Activated CD8-positive, alpha-beta T cell treated with anti-CD3 and anti-CD28 coated beads, Interleukin-2, amount 10 ng/mL, durations not matched to agents 7 days and 5 days (primary cell): ENCODE data around the gene WWC2. TPM values are rescaled to one million over a fixed set of nuclear protein-coding genes. Genes with fewer than 3 reads are reported as not detected.
A peak's percentile ranks its signal among the peaks of the same experiment; 100 is the strongest.

ENCODE experiments used
- ATAC-seq: fragments of 150-1000 bp; cut with Tn5 transposase; one replicate; pipeline ENCODE4 v1.10.0; 2021; ENCODE audit warnings: moderate library complexity
- CTCF ChIA-PET: fragments of 350-600 bp; sonication (Branson Sonifier 250); formaldehyde crosslinking; loops from one replicate; lab custom pipeline; 2021; ENCODE audit warnings: antibody characterized with exemption; lab: Charles Lee
- POLR2A ChIA-PET: fragments of 350-600 bp; sonication (Branson Sonifier 250); formaldehyde crosslinking; loops from one replicate; lab custom pipeline; 2021; ENCODE audit warnings: antibody characterized with exemption; lab: Charles Lee
- DNase-seq: peaks from one replicate; pipeline ENCODE4 v3.0.0-alpha.2; 2020
- H3K27ac Mint-ChIP-seq: one replicate; pipeline ENCODE4 v1.8.0; 2021; ENCODE audit warnings: mild to moderate bottlenecking, mixed read lengths
- H3K27me3 Mint-ChIP-seq: one replicate; pipeline ENCODE4 v1.8.0; 2021; ENCODE audit warnings: low read depth, mixed read lengths
- H3K36me3 Mint-ChIP-seq: one replicate; pipeline ENCODE4 v1.8.0; 2021; ENCODE audit warnings: low read depth, mixed read lengths
- H3K4me1 Mint-ChIP-seq: one replicate; pipeline ENCODE4 v1.8.0; 2021; ENCODE audit warnings: low read depth, mixed read lengths
- H3K4me3 Mint-ChIP-seq: one replicate; pipeline ENCODE4 v1.8.0; 2021; ENCODE audit warnings: mild to moderate bottlenecking, mixed read lengths
- H3K9me3 Mint-ChIP-seq: one replicate; pipeline ENCODE4 v1.8.0; 2022; ENCODE audit warnings: mixed read lengths; ENCODE audit not compliant: insufficient read depth
- total RNA-seq, 2 experiments: library from RNA; stranded (reverse); gene quantifications; one replicate each; pipeline ENCODE4 v1.2.3, GENCODE V29; 2021

The WWC2 gene
- total RNA-seq, 2 experiments from 2014 or later = 0.21 TPM

DNA sequence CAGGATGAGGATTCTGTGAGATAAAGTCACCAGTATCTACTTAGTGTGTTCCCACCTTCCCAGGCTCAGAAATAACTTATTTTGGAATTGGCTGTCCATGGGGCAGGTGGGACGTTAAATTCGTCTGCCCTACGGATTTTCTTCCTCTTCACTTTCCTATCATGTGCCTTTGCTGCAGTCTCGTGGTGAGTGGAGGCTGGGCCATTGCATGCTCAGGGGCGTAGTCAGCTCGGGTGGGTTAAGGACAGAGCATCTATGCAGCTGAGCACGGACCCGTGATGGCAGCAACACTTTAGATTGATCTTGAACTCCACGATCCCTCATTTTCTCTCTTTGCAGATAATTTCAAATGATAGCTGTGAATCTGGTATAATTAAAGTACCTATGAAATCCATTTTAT, 169.5 kb downstream of the WWC2 start:
- ATAC-seq (no peak), DNase-seq (no peak)
- no peaks in the 10 kb centered on the region for H3K4me1 Mint-ChIP-seq
- H3K9me3 Mint-ChIP-seq = no peaks in the 10 kb centered on the region
- no peak overlapping the region for H3K27ac Mint-ChIP-seq
- H3K27me3 Mint-ChIP-seq = peaks cover 8% of the 10 kb centered on the region
- H3K36me3 Mint-ChIP-seq = no peaks in the 10 kb centered on the region
- ChIA-PET POLR2A (no interaction called here), CTCF (no interaction called here)
- H3K4me3 Mint-ChIP-seq = no peak overlapping the region

DNA sequence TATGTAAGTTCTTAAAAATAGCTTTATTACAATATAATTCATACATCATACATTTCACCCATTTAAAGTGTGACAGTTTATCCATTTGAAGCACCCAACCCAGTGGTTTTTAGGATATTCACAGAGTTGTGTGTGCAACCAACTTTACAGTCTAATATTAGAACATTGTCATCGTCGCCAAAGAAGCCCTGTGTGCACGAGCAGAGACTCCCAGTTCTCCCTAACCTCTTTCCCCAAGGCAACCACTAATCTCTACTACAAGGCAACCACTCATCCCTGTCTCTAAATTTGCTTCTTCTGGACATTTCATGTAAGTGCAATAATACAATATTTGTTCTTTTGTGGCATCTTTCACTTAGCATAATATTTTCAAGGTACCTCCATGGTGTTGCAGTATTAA, 173.3 kb downstream of the WWC2 start:
- no peak for ATAC-seq
- Mint-ChIP-seq H3K4me3 (no peak overlapping the region), H3K4me1 (no peaks in the 10 kb centered on the region), H3K9me3 (peaks cover 16% of the 10 kb centered on the region), H3K27ac (no peak overlapping the region), H3K36me3 (peaks cover 3% of the 10 kb centered on the region), H3K27me3 (peaks cover 4% of the 10 kb centered on the region)
- DNase-seq = no peak
- POLR2A ChIA-PET = no interaction called here
- CTCF ChIA-PET = interaction anchor here (1.2 to 2.9 kb wide), 3 partner anchors 10 to 334 kb away, joined by 3 to 13 read pairs (median 3); no protein-coding TSS in a partner anchor

DNA sequence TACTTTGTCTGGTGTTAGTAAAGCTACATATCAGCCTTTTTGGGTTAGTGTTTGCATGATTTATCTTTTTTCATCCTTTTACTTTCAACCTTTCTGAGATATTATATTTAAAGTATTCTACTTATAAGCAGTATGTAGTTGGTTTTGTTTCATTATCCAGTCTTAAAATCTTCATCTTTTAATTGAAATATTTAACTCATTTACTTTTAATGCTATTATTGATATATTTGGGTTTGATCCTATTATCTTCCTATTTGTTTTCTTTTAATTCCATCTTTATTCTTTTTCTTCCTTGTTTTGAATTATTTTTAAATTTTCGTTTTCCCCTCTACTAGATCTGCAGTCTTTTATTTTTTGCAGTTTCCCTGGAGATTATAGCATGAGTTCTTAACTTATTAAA, 177.0 kb downstream of the WWC2 start:
- Mint-ChIP-seq H3K9me3 (peaks cover 16% of the 10 kb centered on the region), H3K4me1 (no peaks in the 10 kb centered on the region), H3K4me3 (no peak overlapping the region), H3K27me3 (peaks cover 4% of the 10 kb centered on the region), H3K36me3 (peaks cover 3% of the 10 kb centered on the region), H3K27ac (no peak overlapping the region)
- CTCF ChIA-PET = no interaction called here
- POLR2A ChIA-PET = no interaction called here
- ATAC-seq = no peak
- DNase-seq = no peak

DNA sequence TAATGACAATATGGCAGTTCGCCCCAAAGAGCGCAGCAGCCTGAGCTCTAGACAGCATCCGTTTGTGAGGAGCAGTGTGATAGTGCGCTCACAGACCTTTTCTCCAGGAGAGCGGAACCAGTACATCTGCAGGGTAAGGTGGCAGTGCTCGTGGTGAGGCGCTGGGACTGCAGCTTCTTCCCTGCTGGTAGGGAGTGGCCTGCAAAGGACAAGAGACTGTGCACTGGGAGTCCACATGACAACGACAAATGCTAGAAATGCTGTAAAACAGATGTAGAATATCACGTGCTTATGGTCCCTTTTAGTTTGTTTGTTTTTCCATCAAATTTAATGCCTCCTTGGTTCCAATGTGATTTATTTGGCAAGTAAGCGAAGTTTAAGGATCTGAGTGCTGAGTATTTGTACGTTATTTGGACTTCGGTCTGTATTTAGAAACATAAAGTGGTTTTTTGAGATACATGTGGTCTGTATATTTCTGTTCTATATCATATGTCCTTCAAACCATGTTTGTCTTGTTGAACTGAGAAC, 185.3 kb downstream of the WWC2 start:
- Mint-ChIP-seq H3K4me1 (no peaks in the 10 kb centered on the region), H3K4me3 (no peak overlapping the region), H3K9me3 (no peaks in the 10 kb centered on the region), H3K27me3 (peaks cover 2% of the 10 kb centered on the region), H3K36me3 (no peaks in the 10 kb centered on the region), H3K27ac (no peak overlapping the region)
- DNase-seq = no peak
- POLR2A ChIA-PET = no interaction called here
- no peak for ATAC-seq
- CTCF ChIA-PET = no interaction called here

DNA sequence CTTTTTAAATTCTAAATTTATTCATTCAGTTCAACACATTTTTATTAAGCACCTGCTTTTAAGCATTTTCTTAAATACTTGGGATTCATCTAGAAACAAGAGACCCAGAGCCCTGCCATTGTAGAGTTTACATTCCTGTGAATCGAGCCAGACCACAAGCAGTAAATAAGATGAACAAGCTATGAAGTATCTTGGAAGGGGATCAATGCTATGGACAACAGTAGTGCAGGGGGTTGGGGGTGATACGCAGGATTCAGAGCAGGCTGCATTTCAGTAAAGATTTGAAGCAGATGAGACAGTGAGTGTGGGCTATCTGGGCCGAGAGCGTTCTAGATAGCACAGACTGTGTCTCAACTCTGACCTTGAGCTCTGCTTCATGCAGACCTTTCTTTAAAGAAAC, 185.9 kb downstream of the WWC2 start:
- ATAC-seq = no peak
- Mint-ChIP-seq H3K4me3 (no peak overlapping the region), H3K36me3 (no peaks in the 10 kb centered on the region), H3K27ac (no peak overlapping the region), H3K4me1 (no peaks in the 10 kb centered on the region), H3K9me3 (no peaks in the 10 kb centered on the region), H3K27me3 (peaks cover under 1% of the 10 kb centered on the region)
- CTCF ChIA-PET = no interaction called here
- DNase-seq = no peak
- POLR2A ChIA-PET = no interaction called here

DNA sequence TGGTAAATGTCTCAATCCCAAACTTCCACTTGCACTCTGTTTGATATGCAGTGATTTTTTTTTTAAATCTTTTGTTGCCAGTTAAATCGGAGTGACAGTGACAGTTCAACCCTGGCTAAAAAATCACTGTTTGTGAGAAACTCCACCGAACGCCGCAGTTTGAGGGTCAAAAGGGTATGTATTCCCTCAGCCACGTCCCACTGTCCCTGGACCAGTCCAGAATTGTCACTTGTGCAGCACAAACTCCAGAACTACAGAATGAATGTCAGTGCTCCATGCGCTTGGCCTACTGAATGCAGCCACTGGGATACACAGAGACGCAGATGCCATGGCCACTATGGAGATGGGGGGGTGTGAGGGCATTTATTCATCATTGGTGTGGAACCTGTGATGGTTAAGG, 186.8 kb downstream of the WWC2 start:
- ChIA-PET CTCF (no interaction called here), POLR2A (no interaction called here)
- H3K27ac Mint-ChIP-seq = no peak overlapping the region
- H3K4me1 Mint-ChIP-seq = no peaks in the 10 kb centered on the region
- no peak overlapping the region for H3K4me3 Mint-ChIP-seq
- DNase-seq (no peak), ATAC-seq (no peak)
- no peaks in the 10 kb centered on the region for H3K27me3 Mint-ChIP-seq
- no peaks in the 10 kb centered on the region for H3K9me3 Mint-ChIP-seq
- H3K36me3 Mint-ChIP-seq = no peaks in the 10 kb centered on the region

DNA sequence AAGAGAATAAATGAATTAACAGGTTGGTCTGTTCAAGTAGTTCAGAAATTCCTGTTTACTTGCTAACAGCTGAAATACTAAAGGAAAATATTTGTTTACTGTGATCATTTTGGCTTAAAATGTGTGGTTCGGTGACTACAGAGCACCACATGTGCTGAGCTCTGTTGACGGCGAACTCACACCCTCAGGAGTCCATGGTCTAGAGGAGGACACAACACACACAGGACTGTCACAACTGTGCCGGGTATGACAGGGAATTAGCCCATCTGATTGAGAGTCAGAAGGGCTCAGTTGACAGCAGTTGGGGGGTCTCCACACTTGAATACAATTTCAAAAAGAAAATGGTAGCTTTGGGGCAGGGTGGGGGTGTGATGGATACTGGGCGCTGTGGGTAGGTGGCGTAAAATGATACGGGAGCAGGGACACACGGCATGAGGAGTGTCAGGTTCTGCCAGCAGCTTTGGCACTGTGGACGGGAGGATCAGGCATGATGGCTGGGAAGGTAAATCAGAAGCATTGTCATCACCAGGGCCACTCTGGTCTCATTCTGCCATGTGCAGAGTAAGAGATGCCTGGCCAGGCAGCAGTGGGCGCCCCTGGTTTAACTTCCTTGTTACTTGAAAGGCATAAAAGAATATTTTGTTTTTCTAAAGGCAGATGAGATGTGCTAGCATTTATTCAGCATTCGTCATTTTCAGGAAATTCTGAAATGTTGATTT, 187.7 kb downstream of the WWC2 start:
- no peaks in the 10 kb centered on the region for H3K9me3 Mint-ChIP-seq
- POLR2A ChIA-PET = no interaction called here

DNA sequence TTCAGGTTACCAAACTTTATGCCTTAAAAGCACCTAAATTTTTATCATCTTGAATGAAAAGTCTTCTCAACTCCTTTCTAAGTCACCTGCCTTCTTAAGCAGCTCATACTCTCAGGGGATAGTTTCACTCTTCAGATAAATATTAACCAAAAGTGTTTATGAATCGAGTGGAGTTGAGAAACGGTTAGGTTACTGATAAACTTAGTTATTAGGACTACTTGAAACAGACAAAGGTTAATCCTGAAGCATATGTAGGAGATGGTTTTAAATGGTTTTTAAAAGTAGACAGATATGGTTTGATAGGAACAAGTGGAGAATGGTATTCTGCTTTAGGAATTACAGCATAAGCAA, 188.2 kb downstream of the WWC2 start:
- no peaks in the 10 kb centered on the region for H3K36me3 Mint-ChIP-seq
- H3K27me3 Mint-ChIP-seq = peaks cover 2% of the 10 kb centered on the region
- H3K4me3 Mint-ChIP-seq = no peak overlapping the region
- H3K9me3 Mint-ChIP-seq = no peaks in the 10 kb centered on the region
- H3K27ac Mint-ChIP-seq = no peak overlapping the region
- DNase-seq = no peak
- POLR2A ChIA-PET = no interaction called here
- no peak for ATAC-seq
- no peaks in the 10 kb centered on the region for H3K4me1 Mint-ChIP-seq
- CTCF ChIA-PET = no interaction called here

More for the DNA sequence above, 187.7 kb downstream of the WWC2 start:
- Mint-ChIP-seq H3K27ac (peak overlapping the region; percentile 13), H3K36me3 (no peaks in the 10 kb centered on the region), H3K4me3 (no peak overlapping the region), H3K27me3 (peaks cover 2% of the 10 kb centered on the region), H3K4me1 (no peaks in the 10 kb centered on the region)
- ATAC-seq (no peak), DNase-seq (no peak)
- CTCF ChIA-PET = no interaction called here

DNA sequence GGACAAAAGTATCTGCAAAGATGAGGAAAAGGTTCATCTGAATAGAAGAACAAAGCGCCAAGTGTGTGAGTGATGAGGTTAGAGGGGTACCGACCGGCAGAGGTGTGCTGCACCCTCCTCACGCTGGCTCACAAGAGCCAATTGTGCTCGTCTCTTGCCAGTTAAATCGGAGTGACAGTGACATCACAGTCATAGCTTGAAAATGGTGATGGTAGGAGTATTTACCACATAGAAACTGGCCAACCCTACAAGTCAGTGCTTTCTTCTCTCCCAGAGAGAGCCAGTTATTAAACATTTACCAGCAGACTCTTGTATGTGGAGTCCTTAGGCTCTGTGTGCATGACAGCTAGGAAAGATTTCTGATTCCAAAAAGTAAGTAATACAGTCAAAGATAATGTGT, 188.6 kb downstream of the WWC2 start:
- H3K27me3 Mint-ChIP-seq = peaks cover 2% of the 10 kb centered on the region
- ATAC-seq (no peak), DNase-seq (no peak)
- no peaks in the 10 kb centered on the region for H3K4me1 Mint-ChIP-seq
- ChIA-PET CTCF (no interaction called here), POLR2A (no interaction called here)
- no peak overlapping the region for H3K4me3 Mint-ChIP-seq
- H3K27ac Mint-ChIP-seq = no peak overlapping the region
- no peaks in the 10 kb centered on the region for H3K9me3 Mint-ChIP-seq
- no peaks in the 10 kb centered on the region for H3K36me3 Mint-ChIP-seq

DNA sequence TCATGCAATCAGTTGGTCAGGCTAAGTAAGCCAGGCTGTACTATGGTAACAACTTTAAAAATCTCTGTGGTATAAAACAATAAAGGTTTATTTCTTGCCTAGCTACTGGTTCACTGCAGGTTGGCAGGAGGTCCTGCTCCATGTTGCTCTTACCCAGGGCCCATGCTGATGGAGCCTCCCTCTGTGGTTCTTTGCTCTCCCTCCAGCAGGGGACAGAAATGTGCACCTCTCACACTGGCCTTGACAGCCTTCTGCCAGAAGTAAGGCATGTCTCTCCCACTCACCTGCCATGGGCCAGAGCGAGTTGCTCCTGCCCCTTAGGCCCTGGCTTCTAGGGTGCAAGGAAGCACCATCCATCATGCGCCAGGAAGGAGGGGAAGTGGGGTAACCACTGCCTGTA, 189.9 kb downstream of the WWC2 start:
- H3K36me3 Mint-ChIP-seq = no peaks in the 10 kb centered on the region
- H3K4me3 Mint-ChIP-seq = no peak overlapping the region
- peaks cover 2% of the 10 kb centered on the region for H3K27me3 Mint-ChIP-seq
- ChIA-PET CTCF (no interaction called here), POLR2A (no interaction called here)
- no peak for DNase-seq
- no peak overlapping the region for H3K27ac Mint-ChIP-seq
- no peak for ATAC-seq
- no peaks in the 10 kb centered on the region for H3K9me3 Mint-ChIP-seq
- no peaks in the 10 kb centered on the region for H3K4me1 Mint-ChIP-seq

DNA sequence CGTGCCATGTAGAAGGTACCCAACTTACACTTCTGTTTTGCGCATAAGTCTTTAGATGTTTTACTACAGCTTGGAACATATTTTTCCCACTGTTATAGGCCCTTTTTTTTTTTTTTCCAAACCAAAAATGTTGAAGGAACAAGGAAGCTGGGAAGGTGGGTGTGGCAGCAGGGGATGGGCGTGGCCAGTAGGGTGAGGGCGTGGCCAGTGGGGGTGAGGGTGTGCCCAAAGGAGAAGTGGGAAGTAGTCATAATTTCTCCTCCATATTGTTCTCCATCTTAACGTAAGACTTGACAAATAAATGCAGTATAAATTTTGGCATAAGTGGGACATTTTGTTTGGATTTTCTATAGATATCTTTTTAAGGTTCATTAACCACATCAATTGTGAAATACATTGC, 190.6 kb downstream of the WWC2 start:
- DNase-seq (no peak), ATAC-seq (no peak)
- Mint-ChIP-seq H3K4me1 (no peaks in the 10 kb centered on the region), H3K9me3 (no peaks in the 10 kb centered on the region), H3K36me3 (no peaks in the 10 kb centered on the region), H3K27me3 (peaks cover 2% of the 10 kb centered on the region), H3K27ac (no peak overlapping the region), H3K4me3 (no peak overlapping the region)
- CTCF ChIA-PET = interaction anchor here (0.7 kb wide), 1 partner anchor 92 kb away, joined by 3 read pairs; no protein-coding TSS in a partner anchor
- POLR2A ChIA-PET = no interaction called here

DNA sequence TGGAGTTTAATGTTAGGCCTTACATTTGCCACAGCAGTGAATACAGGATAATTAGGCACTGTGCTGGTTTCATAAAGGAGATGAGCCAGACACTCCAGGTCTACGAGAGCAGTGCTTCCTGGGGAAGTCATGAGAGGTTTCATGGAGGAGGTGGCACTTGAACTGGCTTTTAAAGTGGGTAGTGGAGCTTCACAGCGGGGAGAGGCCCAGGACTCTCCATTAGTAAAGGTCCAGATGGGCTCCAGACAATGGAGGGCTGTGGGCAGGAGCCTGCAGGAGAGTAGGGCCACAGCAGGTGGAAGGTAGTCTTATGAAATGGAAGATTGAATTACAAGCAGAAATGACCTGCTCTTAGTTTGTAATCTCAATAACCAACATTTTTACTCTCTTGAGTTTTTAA, 192.0 kb downstream of the WWC2 start:
- POLR2A ChIA-PET = no interaction called here
- Mint-ChIP-seq H3K27me3 (peaks cover 2% of the 10 kb centered on the region), H3K36me3 (no peaks in the 10 kb centered on the region), H3K4me3 (no peak overlapping the region), H3K9me3 (no peaks in the 10 kb centered on the region), H3K4me1 (no peaks in the 10 kb centered on the region), H3K27ac (no peak overlapping the region)
- CTCF ChIA-PET = no interaction called here
- DNase-seq (no peak), ATAC-seq (no peak)

DNA sequence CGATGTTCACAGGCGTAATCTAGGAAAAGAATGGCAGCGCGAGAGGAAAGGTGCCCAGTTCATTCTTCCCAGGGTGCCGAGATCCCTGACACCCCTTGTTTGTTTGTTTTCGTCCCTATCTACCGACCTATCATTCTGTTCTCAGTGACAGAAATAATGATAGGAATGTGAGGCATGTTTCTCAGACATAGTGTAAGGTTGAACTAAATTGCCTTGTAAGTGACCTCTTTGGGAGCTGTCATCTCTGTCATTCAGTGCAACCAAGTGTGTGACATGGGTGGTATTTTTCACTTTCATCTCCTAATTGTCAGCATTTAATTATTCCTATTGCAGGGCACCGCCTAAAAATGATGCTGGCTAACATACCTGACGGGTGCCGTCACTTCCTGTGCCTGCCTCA, 196.7 kb downstream of the WWC2 start:
- ATAC-seq = no peak
- no peaks in the 10 kb centered on the region for H3K36me3 Mint-ChIP-seq
- H3K27me3 Mint-ChIP-seq = peaks cover 2% of the 10 kb centered on the region
- POLR2A ChIA-PET = no interaction called here
- no peak for DNase-seq
- no peak overlapping the region for H3K4me3 Mint-ChIP-seq
- H3K9me3 Mint-ChIP-seq = no peaks in the 10 kb centered on the region
- H3K27ac Mint-ChIP-seq = no peak overlapping the region
- CTCF ChIA-PET = no interaction called here
- peaks cover 3% of the 10 kb centered on the region for H3K4me1 Mint-ChIP-seq
